GM18517 (cell line): ENCODE results near the gene FGF12.
"Not testable (repeated sequence)": the region's sequence is repeated elsewhere in the genome, so short reads cannot be mapped to it uniquely, and the experiment has no call there.

ENCODE experiments used
- ATAC-seq: cut with Tn5 transposase; IDR thresholded peaks from one replicate; pipeline ENCODE4 v1.9.1; 2021; ENCODE audit warnings: mild to moderate bottlenecking, moderate library complexity; ENCODE audit not compliant: unreplicated experiment

The FGF12 gene

DNA sequence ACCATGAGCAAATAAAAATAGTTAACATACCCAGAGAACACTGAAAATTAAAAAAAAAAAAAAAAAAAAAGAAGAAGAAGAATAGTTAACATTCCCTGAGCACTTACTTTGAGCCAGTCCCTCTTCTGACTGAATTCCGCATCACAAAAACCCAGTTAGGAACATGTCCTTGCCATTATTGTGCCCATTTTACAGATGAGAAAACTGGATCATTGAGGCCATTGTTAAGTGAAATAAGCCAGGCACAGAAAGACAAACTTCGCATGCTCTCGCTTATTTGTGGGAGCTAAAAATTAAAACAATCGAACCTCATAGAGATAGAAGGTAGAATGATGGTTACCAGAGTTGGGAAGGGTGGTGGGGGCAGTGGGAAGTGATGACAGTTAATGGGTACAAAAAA, 119.5 kb downstream of the FGF12 start:
- no peak for ATAC-seq

DNA sequence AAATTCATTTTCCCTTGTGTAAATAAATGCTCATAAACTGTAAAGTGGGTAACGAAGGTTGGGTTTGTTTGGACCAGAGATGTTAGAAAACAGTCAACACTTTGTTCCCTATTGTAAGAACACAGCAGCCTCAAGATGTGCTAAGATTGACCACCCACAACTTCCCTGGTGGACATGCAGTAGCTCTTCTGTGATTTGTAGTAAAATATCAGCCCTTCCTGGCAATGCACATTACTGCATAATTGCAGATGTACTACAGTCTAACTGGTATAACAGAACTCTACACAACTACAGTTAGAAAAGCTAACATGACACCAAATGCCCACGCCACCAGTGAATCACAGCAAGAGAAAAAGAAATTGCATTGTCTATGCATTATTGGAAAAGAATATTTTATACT, 129.4 kb downstream of the FGF12 start:
- no peak for ATAC-seq

DNA sequence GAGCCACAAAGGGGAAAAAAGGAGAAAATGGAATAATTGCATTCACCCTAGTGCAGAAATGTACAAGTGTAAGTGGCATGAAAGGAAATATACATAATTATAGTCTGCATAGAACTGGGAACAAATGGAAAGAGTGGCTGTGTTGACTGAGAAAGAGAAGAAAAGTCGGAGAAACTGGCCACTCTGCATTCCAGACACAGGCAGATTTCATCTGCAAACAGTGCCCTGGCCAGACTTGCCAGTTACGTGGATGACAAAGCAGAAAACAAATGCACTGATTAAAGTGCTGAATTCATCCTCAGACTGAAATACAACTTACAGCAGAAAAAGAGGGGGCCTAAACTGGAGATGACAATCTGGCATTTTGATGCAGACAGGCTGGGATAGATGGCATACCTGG, 129.8 kb downstream of the FGF12 start:
- ATAC-seq, result no peak

DNA sequence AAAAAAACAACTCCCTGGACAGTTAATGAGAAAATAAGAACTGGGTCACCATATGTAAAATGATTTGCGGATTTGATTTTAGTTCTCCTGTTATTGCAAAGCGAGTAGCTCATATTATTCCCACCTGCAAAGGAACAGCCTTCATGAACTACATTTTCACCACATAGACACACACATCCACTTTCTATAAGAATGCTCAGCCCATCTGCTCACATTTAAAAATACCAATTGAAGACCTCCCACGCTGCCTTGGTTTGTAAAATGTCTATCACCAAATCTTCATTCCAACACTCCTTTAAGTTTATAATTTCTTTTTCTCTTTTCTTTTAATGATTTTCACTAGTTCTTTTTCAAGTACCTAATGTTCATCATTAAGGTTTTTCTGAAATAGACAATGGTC, 148.6 kb downstream of the FGF12 start:
- no peak for ATAC-seq

DNA sequence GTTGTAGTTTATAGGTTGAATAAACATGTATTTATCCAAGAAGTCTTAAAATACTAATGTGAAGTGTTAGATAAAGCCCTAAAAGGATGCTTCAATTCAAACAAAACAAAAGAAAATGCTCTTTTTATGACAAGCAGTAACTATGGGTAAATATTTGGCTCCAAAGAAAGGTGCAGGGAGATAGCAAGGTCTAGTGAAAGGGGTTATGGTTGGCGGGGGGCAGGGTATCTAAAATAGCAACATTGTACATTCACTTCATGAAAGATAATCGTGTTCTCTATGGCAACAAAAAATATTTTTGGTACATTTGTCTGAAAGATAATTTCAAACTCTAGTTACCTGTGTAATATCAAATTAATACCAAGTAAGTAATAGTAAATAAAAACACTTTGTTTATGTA, 149.5 kb downstream of the FGF12 start:
- no peak for ATAC-seq

DNA sequence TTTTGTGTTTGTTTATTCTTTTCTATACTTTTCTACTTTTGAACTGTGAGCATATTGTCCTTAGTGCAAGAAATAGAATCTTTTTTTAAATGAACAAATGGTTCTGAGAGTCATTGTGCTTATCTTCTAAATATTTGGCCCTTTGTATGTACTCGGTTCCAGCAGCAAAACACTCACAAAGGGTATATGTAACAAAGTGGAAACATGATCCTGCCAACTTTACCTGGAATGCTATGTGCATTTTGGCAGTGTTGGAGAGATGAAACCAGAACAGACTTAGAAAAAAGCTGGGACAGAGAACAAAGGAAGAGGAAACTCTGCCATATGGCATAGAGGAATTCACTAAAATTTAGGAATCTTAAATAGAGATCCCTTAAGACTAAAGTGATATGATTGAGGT, 150.1 kb downstream of the FGF12 start:
- ATAC-seq, result no peak

DNA sequence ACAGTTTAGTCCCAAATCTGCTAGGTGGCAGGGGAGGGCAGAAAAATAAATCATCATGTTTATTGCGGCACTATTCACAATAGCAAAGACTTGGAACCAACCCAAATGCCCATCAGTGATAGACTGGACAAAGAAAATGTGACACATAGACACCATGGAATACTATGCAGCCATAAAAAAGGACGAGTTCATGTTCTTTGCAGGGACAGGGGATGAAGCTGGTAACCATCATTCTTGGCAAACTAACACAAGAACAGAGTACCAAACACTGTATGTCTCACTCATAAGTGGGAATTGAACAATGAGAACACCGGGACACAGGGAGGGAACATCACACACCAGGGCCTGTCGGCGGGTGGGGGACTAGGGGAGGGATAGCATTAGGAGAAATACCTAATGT, 150.6 kb downstream of the FGF12 start:
- ATAC-seq, result not testable (repeated sequence)

DNA sequence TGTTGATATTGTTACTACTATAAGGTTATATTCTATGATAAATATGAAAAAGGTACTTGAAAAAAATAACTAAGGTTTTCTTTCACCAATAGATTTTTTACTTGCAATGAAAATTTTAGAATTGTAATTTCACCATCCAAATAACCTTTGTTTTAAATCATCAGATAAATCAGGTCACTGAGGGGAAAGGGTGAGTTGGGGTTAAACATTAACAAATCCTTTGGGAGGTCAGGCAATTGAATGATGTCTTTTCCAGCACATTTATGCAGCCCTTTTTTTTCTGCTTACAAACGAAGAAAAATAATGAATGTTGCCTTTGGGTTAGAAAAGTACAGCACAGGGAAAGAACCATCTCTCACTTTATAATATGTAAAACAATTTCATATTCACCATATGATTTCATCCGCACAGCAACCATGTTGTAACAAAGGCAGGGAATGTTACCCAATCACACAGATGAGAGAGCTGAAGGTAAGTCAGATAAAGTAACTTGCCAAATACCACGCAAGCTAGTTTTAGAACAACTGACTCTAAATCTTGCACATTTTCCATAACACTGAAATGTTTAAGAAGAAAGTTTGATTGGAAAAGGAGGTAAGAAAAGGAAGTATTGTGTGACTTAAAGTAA, 151.3 kb downstream of the FGF12 start:
- ATAC-seq, result no peak

DNA sequence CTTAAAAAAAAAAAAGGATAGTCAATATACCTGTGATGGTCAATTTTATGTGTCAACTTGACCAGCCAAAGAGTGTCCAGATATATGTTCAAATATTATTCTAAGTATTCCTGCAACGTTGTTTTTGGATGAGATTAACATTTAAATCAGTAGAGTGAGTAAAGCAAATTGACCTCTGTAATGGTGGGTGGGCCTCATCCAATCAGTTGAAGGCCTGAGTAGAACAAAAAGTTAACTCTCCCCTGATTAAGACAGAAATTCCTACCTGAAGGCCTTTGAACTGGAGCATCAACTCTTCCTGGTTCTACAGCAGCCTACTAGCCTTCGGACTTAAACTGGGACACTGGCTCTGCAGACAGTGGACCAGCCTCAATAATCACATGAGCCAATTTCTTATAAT, 154.1 kb downstream of the FGF12 start:
- no peak for ATAC-seq

DNA sequence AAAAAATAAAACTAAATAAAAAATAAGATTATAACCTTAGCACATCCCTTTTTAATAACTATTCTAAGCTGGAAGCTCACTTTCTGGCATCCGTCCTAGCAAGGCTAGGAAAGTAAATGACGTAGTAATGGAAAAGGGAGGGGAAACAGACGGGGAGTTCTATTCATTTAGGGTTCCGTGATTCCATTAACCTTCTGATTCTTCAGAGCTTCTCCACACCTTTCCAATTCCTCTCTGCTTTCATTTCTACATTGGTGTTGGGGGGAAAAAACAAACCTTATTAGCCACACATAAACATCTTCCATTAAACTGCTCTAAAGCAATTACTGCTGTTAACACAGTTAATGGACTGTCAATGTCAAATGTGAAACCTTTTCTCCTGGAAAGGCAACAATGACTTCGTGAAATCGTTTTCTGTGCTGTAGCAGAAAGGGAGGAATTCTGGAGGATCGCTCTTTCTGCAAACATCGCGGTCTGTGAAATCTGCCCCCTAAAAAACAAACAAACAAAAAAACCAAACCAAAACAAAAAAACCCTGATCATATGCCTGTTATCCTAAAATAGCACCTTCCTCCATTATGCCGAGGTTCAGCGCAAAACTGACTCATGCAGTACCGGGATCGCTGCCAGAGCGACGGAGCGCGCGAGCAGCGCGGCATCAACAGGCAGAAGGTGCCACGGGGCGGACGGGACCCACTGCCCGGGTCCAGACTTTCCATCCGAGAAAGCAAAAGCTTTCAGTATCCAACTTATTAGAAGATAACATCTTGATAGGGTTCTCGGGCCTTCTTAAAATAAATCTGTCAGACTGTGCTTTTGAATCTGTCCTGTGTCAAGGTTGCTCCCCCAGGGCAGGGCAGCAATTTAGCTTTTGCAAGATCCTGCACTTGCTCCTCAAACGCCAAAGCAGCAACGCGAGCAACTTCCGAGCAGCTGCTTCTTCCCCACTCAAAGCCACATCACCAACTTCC, 156.2 kb downstream of the FGF12 start:
- no peak for ATAC-seq

DNA sequence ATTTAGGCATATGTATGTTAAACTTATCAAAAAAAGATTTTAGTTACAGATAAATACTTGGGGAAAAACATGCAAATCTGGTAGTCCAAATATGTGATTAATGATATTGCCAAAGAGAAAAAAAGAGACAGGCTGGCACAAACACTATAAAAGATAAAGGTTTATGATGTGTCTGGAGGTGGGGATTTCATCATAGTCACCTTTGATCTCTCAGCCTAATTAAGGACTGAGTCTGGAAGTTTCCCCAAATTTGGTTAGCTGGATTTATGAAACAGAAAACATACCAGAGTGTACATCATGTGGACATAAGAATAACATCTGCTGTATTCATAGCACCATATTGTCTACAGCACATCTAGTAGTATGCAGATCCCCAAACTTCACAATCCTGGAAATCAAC, 157.0 kb downstream of the FGF12 start:
- no peak for ATAC-seq

DNA sequence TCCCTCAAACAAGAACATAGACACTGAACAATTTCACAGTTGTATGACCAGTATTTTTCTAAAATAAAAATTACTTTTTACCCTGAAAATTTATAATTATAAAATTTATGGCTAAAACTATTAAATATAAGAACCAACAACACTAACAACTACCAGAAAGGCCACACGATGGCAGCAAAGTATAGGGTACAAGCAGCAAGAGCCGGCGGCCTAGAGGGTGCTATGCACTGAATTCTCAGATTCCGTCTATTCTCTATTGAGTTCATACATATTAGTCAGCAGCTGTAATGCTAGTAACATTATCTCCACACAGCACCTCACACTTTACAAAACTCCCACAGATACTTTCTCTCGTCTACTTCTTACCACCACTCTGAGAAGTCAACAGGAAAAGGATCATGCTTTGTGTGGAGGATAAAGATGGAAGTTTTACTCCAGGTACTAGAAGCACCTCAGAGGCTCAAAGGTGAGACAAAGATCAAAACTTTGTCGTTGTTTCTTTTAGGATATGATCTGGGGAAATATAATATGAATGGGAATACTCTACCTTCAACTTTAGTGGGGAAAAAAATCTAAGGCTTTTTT, 160.5 kb downstream of the FGF12 start:
- peak; percentile 83 for ATAC-seq

DNA sequence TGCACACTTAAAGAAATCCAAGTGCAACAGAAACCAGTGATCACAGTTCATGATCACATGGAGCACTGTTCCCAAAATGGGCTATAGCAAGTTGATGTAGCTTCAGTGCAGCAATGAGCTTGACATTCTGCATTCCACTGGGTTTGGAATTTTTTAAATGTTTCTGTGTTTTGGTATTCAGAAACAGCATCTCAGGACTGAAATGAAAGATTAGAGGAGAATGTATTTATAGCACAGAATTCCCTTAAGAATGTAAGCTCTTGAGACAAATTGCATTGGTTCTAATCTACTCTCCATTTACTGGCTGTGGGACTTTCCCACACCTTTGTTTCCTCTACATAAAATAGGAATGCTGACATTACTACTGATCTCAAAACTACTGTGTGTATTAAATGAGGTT, 162.7 kb downstream of the FGF12 start:
- no peak for ATAC-seq

DNA sequence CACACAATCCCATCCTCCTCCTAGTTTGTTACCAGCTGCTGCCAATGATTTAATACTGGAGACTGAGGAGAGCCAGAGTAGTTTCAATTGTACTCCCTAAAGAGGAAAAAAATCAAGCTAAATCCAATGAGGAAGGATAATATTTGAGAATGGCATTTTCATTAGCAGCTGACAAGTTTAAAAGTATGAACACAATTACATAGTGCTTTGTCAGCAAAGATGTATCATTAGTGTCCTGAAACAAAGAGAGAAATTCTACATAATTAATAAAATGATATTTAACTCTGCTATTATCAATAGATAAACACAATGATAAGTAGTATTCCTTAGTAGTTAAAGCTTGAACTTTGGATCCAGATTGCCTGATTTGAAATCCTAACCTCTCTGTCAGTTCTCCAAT, 163.9 kb downstream of the FGF12 start:
- no peak for ATAC-seq

DNA sequence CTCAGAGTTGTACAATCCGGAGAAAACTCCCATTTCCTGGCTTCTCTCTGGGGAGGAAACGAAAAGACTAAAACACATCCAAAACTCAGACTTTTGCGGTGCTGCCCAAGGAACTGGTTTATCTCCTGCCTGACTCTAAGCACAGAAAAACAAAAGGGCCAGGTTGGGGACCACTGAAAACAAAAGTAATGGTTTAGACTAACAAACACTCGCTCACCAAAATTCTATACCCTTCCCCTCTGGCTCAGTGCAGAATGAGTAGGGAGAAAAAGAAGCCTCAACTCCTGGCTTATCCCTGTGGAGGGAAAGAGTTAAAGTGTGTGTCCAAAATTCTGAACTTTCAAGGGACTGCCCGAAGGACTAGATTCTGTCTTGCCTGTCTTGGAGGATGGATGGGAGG, 173.6 kb downstream of the FGF12 start:
- no peak for ATAC-seq

DNA sequence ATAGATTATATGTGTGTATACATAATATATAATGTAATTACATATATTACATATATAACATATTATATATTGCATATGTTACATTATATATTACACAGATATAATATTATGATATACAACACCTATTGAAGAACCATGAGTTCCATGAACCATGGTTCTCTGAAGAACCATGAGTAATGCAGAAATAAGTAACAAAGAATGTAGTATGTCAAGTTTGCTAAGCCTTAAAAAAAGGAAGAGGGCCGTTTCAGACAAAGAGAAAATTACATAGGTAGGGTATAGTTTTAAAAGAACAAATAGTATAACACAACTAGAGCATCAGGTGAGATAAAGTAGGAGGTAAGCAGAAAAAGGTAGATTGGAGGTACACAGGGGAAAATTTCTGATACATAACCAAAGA, 177.0 kb downstream of the FGF12 start:
- no peak for ATAC-seq

DNA sequence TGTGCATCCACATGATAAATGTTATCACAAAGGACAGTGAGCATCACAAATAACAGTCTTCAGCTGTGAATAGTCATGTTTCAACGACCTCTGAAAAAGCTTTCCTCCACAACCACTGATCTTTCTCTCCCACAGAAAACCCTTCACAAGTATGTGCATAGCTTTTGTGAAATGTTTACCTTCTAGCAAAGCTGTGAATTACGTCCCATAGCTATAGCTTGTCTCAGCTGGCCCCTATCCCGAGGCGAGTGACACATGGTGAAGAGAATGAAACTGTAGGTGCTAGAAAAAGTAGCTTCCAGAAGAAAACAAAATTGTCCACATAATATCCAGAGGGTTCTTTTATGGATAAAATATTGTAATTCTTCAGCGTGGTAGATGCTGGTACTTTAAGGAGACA, 182.0 kb downstream of the FGF12 start:
- ATAC-seq, result no peak

DNA sequence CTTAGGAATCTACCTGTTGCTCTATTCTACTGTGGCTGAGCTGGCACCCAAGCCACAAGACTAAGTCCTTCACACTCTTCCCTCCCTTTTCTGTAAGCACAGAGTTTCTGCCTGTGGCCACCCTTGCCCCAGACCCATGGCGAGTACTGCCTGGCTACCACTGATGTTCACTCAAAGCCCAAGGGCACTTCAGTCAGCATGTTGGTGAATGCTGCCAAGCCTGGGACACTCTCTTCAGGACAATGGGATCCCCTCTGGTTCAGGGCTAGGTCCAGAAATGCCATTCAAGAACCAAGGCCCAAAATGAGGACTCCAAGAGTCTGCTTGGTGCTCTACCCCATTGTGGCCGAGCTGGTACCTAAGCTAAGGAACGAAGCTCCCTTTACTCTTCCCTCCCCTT, 184.2 kb downstream of the FGF12 start:
- no peak for ATAC-seq

DNA sequence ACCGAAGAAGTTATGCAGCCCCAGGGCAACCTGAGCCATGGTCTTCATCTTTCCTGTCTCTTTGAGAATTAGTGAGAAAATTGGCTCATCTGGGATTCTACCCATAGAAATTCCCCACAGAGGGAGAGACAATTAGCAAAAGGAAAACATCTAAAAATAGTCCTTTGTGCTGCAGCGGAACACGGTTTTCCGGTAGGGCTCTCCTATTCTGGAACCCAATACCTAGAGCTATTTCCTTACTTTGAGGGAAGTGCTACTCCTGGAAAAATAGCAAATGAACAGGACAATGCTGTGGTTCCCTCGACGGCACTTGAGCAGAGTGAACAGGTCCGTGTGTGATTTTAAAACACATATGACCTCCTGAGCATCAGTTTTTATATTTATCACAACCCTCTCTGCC, 210.5 kb downstream of the FGF12 start:
- ATAC-seq, result no peak

DNA sequence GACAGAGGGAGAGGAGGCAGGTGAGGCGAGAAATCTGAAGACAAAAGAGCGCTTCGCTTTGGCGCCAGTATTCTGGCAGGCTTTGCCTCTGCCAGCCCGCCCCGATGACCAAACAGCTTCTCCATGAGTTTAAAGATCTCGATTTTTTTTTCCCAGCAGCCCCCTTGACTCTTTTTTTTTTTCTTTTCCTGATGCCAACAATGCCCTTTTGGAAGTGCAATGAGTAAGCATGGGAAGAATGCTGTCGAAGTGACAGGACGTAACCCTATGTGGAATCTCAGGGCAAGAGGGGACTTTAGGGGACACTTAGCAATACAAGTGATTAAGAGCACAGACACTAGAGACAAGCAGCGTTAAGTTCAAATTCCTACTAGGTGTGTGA, 211.7 kb downstream of the FGF12 start:
- ATAC-seq, result no peak

DNA sequence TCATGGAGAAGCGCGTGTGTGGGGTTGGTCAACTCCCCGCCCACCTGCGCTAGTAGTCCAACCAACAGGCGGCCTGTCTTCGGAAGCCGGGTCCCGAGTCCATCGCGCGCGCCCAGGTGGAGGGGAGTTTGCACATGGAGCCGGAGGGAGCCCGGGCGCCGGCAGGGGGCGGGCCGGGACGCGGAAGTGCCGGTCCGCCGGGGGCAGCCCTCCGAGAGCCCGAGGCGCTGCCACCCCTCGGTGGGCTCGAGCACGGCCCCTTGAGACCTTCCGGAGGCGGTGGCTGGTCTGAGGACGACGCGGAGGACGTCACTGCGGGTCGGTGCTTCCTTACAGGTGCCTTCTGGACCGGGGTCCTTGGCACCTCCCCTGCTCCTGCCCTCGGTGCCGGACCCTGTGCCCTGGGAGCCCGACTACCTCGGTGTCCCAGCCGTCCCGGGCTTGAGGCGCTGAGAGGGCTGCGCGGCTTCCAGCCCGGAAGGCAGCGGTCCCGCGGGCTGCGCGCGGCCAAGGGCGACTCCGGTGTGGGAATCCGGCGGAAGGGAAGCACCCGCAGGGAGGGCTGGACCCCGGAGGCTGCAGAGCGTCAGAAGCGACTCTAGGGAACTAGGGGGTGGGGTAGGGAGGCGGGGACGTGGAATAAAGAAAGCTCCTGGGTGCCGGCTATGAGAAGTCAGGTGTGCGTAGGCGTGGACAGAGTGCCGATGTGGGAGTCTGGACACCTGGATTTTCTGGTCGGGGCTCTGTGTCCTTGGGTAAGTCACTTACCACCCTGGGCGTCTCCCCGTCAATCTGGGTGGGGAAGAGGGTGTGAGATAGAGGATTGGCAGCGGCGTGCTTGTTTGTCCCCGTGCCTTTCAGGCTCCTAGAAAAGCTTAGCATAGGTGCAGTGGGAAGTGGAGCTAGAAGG, 212.3 kb downstream of the FGF12 start:
- no peak for ATAC-seq
